NCI-H1417 treated with DMSO at 0.1 percent for 48 hours (cell line): ENCODE measurements around the gene MSH4.
"Not testable (repeated sequence)": the region's sequence is repeated elsewhere in the genome, so short reads cannot be mapped to it uniquely, and the experiment has no call there.

Experiments
- DNase-seq: peaks from one replicate; lab custom pipeline; 2025; lab: John Stamatoyannopoulos, UW

MSH4 gene

DNA sequence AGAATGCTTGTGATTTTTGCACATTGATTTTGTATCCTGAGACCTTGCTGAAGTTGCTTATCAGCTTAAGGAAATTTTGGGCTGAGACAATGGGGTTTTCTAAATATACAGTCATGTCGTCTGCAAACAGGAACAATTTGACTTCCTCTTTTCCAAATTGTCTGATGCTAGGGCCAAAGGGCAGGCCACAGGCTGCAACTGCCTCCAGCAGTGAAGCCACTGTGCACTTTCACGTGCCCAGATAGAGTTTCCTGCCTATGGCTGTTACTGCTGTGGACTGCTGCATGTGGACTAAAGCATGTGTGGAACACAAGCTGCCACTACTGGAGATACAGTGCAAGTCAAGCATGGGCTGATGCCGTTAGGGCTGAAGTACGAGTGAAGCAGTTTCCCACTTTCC lies 146.4 kb downstream of the MSH4 start:
- not testable (repeated sequence) for DNase-seq

DNA sequence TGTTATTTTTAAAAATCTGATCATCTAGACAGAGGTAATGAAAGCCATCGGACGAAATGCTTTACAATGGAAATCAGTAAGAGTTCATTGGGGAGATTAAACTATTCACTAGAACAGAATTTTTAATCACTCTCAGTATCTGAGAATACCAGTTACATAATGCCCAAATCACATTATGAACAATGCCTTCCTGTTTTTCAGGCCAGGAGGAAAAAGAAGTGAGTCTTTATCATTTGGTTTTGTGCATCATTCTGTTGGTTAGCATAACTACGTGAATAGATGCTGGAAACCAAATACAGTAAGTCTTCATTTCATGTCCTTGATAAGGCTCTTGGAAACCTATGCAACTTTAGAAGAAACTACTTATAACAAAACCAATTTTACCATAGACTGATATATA lies 153.5 kb downstream of the MSH4 start:
- no peak for DNase-seq

- DNase-seq = no peak
Observed at GRCh38 chr1:75952016-75952415, 155.3 kb downstream of the MSH4 start.

- DNase-seq = no peak
Observed at GRCh38 chr1:75953461-75953860, 156.8 kb downstream of the MSH4 start.

- DNase-seq = no peak
Observed at GRCh38 chr1:75954586-75954985, 157.9 kb downstream of the MSH4 start.
